H1 (cell line): ENCODE results near the gene TSC22D3. TPM values are rescaled to one million over a fixed set of nuclear protein-coding genes. Genes with fewer than 3 reads are reported as not detected.

Source experiments
- polyA plus RNA-seq, 7 experiments: library from polyadenylated mRNA; depleted of rRNA in 3 of 7; stranded (reverse) in 5 of 7; unstranded in 2 of 7; fragments of >200 nt in 5 of 7; fragments of 200-250 nt in 2 of 7; gene quantifications; 1 replicate in 5 of 7; 2 replicates in 1 of 7; 4 replicates in 1 of 7; pipeline versions ENCODE4 v1.2.1 to v1.2.3, GENCODE V29; 2011 to 2013; ENCODE audit warnings: missing spikeins in 2 of 7, mixed read lengths in 2 of 7
- total RNA-seq: library from RNA; stranded (reverse); fragmentation: NEBNext Ultra II Directional; extraction: Animal tissue kit (Norgen Biotek cat#: 25700); gene quantifications from 2 replicates; pipeline ENCODE4 v1.2.1, GENCODE V29; 2021

TSC22D3 gene
- total and polyA plus RNA-seq, 2 of the 8 experiments (the other 6 are each of a cell fraction or from before 2014, with no cell fraction given): 7.6 to 12.9 TPM

Other genes with a start within 250 kb of the TSC22D3 start
- gene PRPS1, start 147.3 kb downstream of the TSC22D3 start, total RNA-seq: 102 and 110 TPM in 2 replicates
- gene PRPS1, start 147.3 kb downstream of the TSC22D3 start, polyA plus RNA-seq (2011; rRNA removed): 66.0 and 90.1 TPM in 2 replicates
- gene NCBP2L, start 1.9 kb upstream of the TSC22D3 start, total RNA-seq: not detected in 2 replicates
- gene NCBP2L, start 1.9 kb upstream of the TSC22D3 start, polyA plus RNA-seq (2011; rRNA removed): not detected in 2 replicates
- 1.6 and 1.7 TPM in 2 replicates for gene MID2, start 50.1 kb upstream of the TSC22D3 start, total RNA-seq
- gene MID2, start 50.1 kb upstream of the TSC22D3 start, polyA plus RNA-seq (2011; rRNA removed): 0.98 and 1.3 TPM in 2 replicates
- 0.32 TPM in 1 of 2 replicates, not detected in the other for gene TEX13B, start 206.6 kb upstream of the TSC22D3 start, total RNA-seq
- gene TEX13B, start 206.6 kb upstream of the TSC22D3 start, polyA plus RNA-seq (2011; rRNA removed): 0.06 and 0.11 TPM in 2 replicates